Stimulated activated effector memory CD8-positive, alpha-beta T cell treated with anti-CD3 and anti-CD28 coated beads, Interleukin-12 subunit alpha, Interleukin-12 subunit beta, amount 100 ng/mL, for 72 hours (primary cell): ENCODE data around the gene SCAMP3.
A peak's percentile ranks its signal among the peaks of the same experiment; 100 is the strongest.
"Not testable (repeated sequence)": the region's sequence is repeated elsewhere in the genome, so short reads cannot be mapped to it uniquely, and the experiment has no call there.

Experiments used
- ATAC-seq: fragments of 150-1000 bp; cut with Tn5 transposase; 2 replicates; pipeline ENCODE4 v1.10.0; 2021
- DNase-seq, 2 donors: peaks; one replicate each; pipeline ENCODE4 v3.0.0; 2021 to 2022; ENCODE audit warnings: low spot score in 2 of 2
- H3K27ac Mint-ChIP-seq: one replicate; pipeline ENCODE4 v1.8.0; 2022; ENCODE audit warnings: mild to moderate bottlenecking, mixed read lengths
- H3K36me3 Mint-ChIP-seq: one replicate; pipeline ENCODE4 v1.8.0; 2022; ENCODE audit warnings: mild to moderate bottlenecking, mixed read lengths
- H3K4me1 Mint-ChIP-seq: one replicate; pipeline ENCODE4 v1.8.0; 2022; ENCODE audit warnings: mixed read lengths
- H3K4me3 Mint-ChIP-seq: one replicate; pipeline ENCODE4 v1.8.0; 2022; ENCODE audit warnings: mild to moderate bottlenecking, mixed read lengths
- H3K9me3 Mint-ChIP-seq: one replicate; pipeline ENCODE4 v1.8.0; 2022; ENCODE audit warnings: mixed read lengths

The SCAMP3 gene

GRCh38 chr1:155232001-155232978, 29.9 kb downstream of the SCAMP3 start:
- Mint-ChIP-seq H3K36me3 (peaks cover 23% of the 10 kb centered on the region), H3K27ac (peak overlapping the region; percentile 23), H3K4me1 (peaks cover 26% of the 10 kb centered on the region)
- not testable (repeated sequence) for ATAC-seq, H3K4me3 Mint-ChIP-seq, H3K9me3 Mint-ChIP-seq, DNase-seq

- Mint-ChIP-seq H3K4me1 (peaks cover 30% of the 10 kb centered on the region), H3K36me3 (peaks cover 23% of the 10 kb centered on the region), H3K27ac (peak overlapping the region; percentile 23)
- H3K9me3 Mint-ChIP-seq, ATAC-seq, H3K4me3 Mint-ChIP-seq, DNase-seq: not testable (repeated sequence)
Observed at GRCh38 chr1:155231302-155231701, 30.9 kb downstream of the SCAMP3 start.

- ATAC-seq = no peak
- peaks cover 15% of the 10 kb centered on the region for H3K36me3 Mint-ChIP-seq
- H3K4me3 Mint-ChIP-seq = peak overlapping the region; percentile 86
- no peak for DNase-seq
- H3K27ac Mint-ChIP-seq = peak overlapping the region; percentile 94
- H3K9me3 Mint-ChIP-seq = no peaks in the 10 kb centered on the region
- H3K4me1 Mint-ChIP-seq = peaks cover 31% of the 10 kb centered on the region
Observed at GRCh38 chr1:155228096-155228427, 34.1 kb downstream of the SCAMP3 start.

- ATAC-seq (peak; percentile 96), DNase-seq (peak; percentile 94 to 98)
- Mint-ChIP-seq H3K27ac (peak overlapping the region; percentile 94), H3K4me3 (peak overlapping the region; percentile 86), H3K9me3 (no peaks in the 10 kb centered on the region), H3K36me3 (peaks cover 17% of the 10 kb centered on the region), H3K4me1 (peaks cover 31% of the 10 kb centered on the region)
Observed at GRCh38 chr1:155227261-155228095, 34.7 kb downstream of the SCAMP3 start.

- ATAC-seq = peak; percentile 60
- Mint-ChIP-seq H3K9me3 (no peaks in the 10 kb centered on the region), H3K4me1 (peaks cover 31% of the 10 kb centered on the region)
Observed at GRCh38 chr1:155226910-155227260, 35.3 kb downstream of the SCAMP3 start.

GRCh38 chr1:155226188-155226909, 35.8 kb downstream of the SCAMP3 start:
- DNase-seq (peak; percentile 45 to 83), ATAC-seq (peak; percentile 63)
- peaks cover 31% of the 10 kb centered on the region for H3K4me1 Mint-ChIP-seq
- H3K9me3 Mint-ChIP-seq = no peaks in the 10 kb centered on the region
- H3K27ac Mint-ChIP-seq = peak overlapping the region; percentile 94
- peaks cover 20% of the 10 kb centered on the region for H3K36me3 Mint-ChIP-seq
- H3K4me3 Mint-ChIP-seq = peak overlapping the region; percentile 86

More at GRCh38 chr1:155226910-155227260, 35.3 kb downstream of the SCAMP3 start:
- peak overlapping the region; percentile 86 for H3K4me3 Mint-ChIP-seq
- DNase-seq = peak; percentile 40 to 81
- peak overlapping the region; percentile 94 for H3K27ac Mint-ChIP-seq
- H3K36me3 Mint-ChIP-seq = peaks cover 20% of the 10 kb centered on the region

- H3K9me3 Mint-ChIP-seq, DNase-seq, ATAC-seq: not testable (repeated sequence)
- Mint-ChIP-seq H3K4me3 (peak overlapping the region; percentile 86), H3K36me3 (peaks cover 20% of the 10 kb centered on the region), H3K4me1 (peaks cover 33% of the 10 kb centered on the region), H3K27ac (peak overlapping the region; percentile 94)
Observed at GRCh38 chr1:155225404-155225759, 36.8 kb downstream of the SCAMP3 start.

- H3K9me3 Mint-ChIP-seq = no peaks in the 10 kb centered on the region
Observed at GRCh38 chr1:155223047-155223446, 39.1 kb downstream of the SCAMP3 start.

GRCh38 chr1:155220211-155220965, 41.8 kb downstream of the SCAMP3 start:
- not testable (repeated sequence) for H3K4me3 Mint-ChIP-seq, H3K36me3 Mint-ChIP-seq, DNase-seq, ATAC-seq, H3K9me3 Mint-ChIP-seq
- Mint-ChIP-seq H3K27ac (peak overlapping the region; percentile 74), H3K4me1 (peaks cover 21% of the 10 kb centered on the region)

More at GRCh38 chr1:155223047-155223446, 39.1 kb downstream of the SCAMP3 start:
- no peak for ATAC-seq
- Mint-ChIP-seq H3K4me3 (no peak overlapping the region), H3K36me3 (peaks cover 20% of the 10 kb centered on the region), H3K27ac (no peak overlapping the region), H3K4me1 (peaks cover 43% of the 10 kb centered on the region)
- DNase-seq = no peak

GRCh38 chr1:155219592-155220031, 42.5 kb downstream of the SCAMP3 start:
- Mint-ChIP-seq H3K27ac (peak overlapping the region; percentile 74), H3K9me3 (no peaks in the 10 kb centered on the region), H3K4me3 (no peak overlapping the region), H3K36me3 (peaks cover 5% of the 10 kb centered on the region), H3K4me1 (peaks cover 19% of the 10 kb centered on the region)
- DNase-seq = no peak
- peak; percentile 68 for ATAC-seq

- Mint-ChIP-seq H3K4me3 (no peak overlapping the region), H3K36me3 (peaks cover 5% of the 10 kb centered on the region), H3K27ac (peak overlapping the region; percentile 74), H3K4me1 (peaks cover 19% of the 10 kb centered on the region), H3K9me3 (no peaks in the 10 kb centered on the region)
- no peak for ATAC-seq
- DNase-seq = no peak
Observed at GRCh38 chr1:155218854-155219591, 43.1 kb downstream of the SCAMP3 start.

GRCh38 chr1:155214702-155215101, 47.5 kb downstream of the SCAMP3 start:
- Mint-ChIP-seq H3K4me1 (peaks cover 17% of the 10 kb centered on the region), H3K36me3 (peaks cover 12% of the 10 kb centered on the region)
- H3K9me3 Mint-ChIP-seq, ATAC-seq, H3K27ac Mint-ChIP-seq, H3K4me3 Mint-ChIP-seq, DNase-seq: not testable (repeated sequence)

GRCh38 chr1:155212051-155212440, 50.1 kb downstream of the SCAMP3 start:
- not testable (repeated sequence) for ATAC-seq, H3K4me3 Mint-ChIP-seq, H3K9me3 Mint-ChIP-seq, DNase-seq, H3K27ac Mint-ChIP-seq
- H3K4me1 Mint-ChIP-seq = peaks cover 21% of the 10 kb centered on the region
- peaks cover 21% of the 10 kb centered on the region for H3K36me3 Mint-ChIP-seq
